HG03025 (cell line): Measurements from ENCODE around the gene CCM2.
A peak's percentile ranks its signal among the peaks of the same experiment; 100 is the strongest.

ENCODE experiments used
- ATAC-seq: cut with Tn5 transposase; IDR thresholded peaks from one replicate; pipeline ENCODE4 v1.9.1; 2021; ENCODE audit warnings: mild to moderate bottlenecking, moderate library complexity; ENCODE audit not compliant: unreplicated experiment, low FRiP score

Gene CCM2

GRCh38 chr7:45000093-45001032 lies at the start of gene CCM2:
TSS of gene CCM2 (plus strand) at chr7:45000201. CDS start at chr7:45000334, 133 bp downstream.
- peak; percentile 6 for ATAC-seq

DNA sequence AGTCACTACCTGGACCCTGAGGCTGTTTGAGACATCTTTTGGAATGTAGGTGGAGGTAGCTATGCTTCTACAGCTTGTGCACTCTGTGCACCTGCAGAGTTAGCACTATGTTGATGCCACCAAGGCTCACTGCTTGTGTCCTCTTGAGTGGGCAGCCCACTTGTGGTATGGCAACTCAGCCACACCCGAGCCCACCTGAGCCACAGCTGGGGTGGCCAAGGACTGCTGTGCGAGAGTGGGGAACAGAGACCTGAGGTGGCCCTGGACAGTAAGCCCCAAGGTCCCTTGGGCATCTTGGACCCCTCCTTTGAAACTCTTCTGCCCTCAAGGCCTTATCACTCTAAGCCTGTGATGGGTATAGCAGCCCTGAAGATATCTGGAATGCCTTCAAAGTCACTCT lies 46.8 kb upstream of the CCM2 start:
- ATAC-seq: no peak

GRCh38 chr7:44955733-44956132 lies 44.3 kb upstream of the CCM2 start:
- no peak for ATAC-seq

GRCh38 chr7:44956157-44956766 lies 43.7 kb upstream of the CCM2 start:
- no peak for ATAC-seq

DNA sequence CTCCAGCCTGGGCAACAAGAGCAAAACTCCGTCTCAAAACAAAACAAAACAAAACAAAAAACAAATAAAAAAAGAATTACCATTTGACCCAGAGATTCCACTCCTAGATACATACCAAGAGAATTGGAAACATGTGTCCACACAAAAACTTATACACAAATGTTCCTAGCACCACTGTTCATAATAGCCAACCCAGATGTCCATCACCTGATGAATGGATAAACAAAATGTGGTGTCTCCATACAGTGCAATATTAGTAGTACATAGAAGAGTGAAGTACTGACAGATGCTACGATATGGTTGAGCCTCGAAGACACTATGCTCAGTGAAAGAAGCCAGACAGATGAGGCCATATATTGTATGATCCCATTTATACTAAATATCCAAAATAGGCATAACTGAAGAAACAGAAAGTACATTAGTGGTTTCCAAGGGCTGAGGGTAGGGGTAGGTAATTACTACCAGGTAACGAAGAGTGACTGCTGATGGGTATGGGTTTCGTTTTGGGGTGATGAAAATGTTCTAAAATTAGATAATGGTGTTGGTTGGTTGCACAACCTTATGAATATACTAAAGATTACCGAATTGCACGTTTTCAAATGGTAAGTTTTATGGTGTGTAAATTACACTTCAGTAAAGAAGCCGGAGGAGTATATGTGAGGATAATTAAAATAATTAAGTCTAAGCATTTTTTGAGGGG lies 41.2 kb upstream of the CCM2 start:
- no peak for ATAC-seq

DNA sequence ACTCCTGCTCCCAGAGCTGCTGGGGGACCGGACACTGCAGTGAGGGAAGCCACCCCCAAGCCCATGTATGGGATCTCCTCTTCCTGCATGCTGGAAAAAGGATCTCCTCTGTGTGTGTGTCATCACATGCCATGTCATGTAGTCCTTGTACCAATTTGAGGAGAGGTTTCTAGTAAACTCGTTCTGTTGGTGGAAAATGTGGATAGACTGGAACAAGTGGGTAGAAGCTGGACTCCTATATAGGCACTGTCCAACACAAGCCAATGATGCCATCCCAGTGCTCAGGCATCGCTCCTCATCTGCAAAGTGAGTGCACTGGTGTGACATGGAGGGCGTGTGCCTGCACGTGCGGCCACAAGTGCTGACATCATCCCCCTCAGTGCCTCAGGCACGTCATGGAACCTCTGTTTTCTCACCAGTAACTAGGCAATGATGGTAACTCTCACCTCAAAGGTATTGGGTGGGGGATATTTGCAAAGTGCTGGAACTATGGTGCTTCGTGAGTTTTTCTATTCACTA lies 40.5 kb upstream of the CCM2 start:
- ATAC-seq: no peak

DNA sequence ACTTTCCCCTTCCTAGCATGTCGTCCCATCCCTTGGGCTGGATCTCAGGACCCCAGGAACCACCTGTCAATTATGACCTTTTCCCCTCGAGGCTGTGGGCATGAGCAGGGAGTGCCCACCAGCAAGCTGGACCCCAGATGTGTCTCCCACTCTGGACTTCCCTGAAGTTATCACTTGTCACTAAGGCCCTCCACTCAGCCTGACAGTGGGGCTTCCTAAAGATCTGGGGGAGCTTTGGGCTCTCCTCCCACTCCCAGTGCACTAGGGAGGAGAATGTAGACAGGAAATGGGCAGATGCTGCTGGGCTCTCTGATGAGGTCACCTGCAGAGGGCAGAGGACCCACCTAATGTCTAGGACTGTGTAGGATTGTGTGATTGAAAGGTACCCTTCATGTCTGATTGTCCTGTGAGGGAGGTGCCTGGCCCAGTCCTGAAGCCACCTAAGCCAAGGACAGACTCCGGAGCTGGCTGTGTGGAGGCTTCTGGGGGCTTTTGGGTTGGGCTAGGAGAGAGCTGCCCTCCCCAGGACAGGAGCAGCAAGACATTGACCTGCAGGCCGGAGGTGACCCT lies 39.9 kb upstream of the CCM2 start:
- no peak for ATAC-seq

GRCh38 chr7:44961844-44962482 lies 38.0 kb upstream of the CCM2 start:
- ATAC-seq: no peak

DNA sequence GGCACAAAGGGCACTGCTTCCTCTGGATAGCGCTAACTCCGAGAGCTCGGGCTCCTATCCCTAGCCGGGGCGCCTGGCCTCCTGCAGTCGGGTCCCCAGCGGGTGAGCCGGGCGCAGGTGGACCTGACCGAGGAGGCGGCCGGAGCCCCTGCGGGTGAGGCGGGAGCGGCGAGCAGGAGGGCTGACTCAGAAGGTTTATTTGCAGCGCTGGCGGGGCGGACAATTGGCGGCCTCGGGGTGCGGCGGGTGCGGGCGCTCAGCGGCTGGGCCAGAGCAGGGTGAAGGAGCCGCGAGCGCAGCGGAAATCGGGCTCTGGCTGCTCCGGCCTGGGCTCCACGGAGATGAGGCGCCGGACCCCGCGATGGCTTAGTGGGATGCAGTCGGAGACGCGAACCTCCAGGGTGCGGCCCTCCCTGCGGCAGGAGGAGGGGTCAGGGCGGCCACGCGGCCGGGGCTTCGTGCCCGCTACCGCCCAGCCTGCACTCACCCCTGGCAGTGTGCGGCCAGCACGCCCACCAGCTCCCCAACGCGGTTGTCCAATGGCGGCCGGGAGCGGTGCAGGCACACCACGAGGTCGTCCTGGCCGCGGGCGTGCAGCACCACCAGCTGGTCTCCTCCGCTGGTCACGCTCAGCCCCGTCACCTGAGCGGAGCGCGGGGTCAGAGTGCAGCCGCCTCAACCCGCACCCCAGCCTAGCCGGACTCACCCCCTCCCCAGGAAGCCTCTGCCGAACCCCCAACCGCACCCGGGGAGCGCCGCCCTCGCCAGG lies 37.3 kb upstream of the CCM2 start:
- no peak for ATAC-seq

- ATAC-seq: no peak
These were observed 36.4 kb upstream of the CCM2 start for GRCh38 chr7:44963364-44964290.

DNA sequence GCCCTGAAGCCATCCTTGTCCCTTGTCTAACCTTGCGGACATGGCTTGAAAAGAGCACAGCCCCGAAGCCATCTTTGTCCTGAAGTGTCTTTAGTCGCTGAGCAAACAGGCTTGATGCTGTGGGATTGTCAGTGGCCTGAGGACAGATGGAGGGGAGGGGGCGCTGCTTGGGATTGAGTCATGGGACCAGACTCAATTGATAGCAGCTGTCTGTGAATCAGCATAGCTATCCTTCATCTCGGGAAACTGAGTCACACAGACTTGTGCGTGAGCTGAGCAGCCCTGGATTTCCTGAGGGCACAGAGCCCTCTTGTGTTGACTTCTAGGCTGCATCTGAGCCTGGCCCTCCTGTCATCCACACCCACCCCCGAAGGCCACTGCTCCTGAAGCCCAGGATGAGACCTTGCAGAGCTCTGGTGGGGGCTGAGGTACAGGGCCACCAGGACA lies 35.6 kb upstream of the CCM2 start:
- ATAC-seq: no peak

- no peak for ATAC-seq
These were observed 35.1 kb upstream of the CCM2 start for GRCh38 chr7:44964831-44965440.

DNA sequence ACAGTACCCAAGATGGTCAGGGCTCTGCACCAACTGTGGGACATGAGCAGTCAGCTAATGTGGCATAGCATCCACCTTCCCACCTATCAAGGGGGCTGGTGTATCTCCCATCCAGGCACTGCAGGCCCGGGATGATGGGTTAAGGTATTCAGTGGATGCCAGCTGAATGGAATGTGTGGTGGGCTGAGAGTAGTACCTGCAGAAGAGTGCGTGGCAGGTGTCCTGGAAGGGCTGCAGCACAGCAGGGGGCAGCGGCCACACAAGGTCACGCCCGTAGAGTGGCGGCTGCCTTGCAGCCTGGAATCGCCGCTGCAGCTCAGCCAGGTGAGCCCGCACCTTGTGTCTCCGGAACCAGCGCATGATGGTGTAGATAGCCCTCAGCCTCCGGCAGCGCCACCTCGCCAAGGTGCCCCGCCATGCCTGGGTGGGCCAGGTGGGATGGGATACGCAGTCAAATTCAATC lies 34.5 kb upstream of the CCM2 start:
- no peak for ATAC-seq

DNA sequence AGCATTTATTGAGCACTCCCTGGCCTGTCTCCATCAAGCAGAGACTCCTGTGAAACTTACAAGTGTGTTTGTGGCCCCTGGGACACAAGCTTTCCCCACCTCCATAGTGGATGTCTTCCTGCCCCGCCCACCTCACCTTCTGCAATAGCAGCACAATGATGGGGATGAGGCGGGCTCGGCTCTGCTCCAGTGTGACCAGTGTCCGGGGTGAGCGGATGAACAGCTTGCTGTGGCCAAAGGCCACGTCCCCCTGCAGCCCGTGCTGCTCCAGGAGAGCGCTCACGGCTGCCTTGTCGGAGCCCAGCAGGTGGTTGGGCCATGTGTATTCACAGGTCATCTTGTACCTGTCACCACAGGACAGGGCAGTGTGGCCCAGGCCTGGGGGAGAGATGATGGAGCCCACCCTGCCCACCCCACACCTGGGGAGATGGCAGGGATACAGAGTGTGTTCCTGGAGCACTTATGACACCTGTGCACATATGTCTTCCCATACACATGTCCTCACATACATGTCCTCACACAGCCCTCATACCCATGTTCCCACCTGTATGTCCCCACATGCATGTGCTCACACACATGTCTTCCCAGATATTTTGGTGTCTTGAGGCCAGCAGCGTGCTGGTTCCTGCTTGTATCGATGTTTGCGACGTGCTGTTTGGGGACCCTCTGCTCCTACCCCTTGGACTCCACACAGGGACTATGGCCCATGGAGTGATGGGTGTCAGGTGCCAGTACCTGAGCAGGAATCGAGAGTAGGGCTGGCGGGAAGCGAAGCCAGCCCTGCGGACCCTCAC lies 33.9 kb upstream of the CCM2 start:
- ATAC-seq: no peak

DNA sequence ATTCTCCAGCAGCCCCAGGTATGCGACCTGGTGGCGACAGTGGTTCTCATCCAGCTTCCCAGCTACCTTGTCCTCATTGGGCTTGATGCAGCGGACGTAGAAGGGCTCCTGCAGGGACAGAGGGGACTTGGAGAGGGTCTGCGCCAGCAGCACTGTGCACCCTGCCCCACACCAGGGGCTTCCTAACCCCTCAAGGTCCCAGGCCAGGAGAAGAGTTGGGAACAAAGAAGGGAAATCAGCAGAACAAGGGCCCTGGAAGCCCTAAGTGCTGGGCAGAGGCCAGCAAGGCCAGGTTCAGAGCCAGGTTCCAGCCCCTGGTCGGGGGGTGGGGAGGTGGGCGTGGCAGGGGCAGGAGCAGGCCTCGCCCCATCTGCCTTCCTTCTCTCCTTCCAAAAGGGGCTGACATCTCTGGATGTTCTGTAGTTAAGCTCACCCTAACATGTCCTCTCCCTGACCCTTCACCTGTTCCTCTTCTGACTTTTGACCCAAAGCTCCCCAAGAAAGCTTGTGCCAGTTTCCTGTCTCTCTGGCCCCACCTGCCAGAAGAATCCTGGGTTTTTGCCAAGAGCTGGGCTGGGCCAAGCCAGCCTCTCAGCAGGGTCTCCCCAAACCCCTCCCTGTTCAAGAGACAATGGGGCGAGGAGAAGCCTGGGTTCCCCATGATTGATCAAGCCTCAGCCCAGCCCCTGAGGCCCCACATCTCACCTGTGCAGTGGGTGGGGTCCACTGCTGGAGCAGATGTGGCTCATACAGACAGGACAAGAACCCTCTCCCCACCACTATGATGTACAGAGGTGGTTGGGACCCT lies 33.1 kb upstream of the CCM2 start:
- no peak for ATAC-seq
